IMR-90 (cell line): ENCODE measurements around the gene SMU1. TPM values are rescaled to one million over a fixed set of nuclear protein-coding genes. Genes with fewer than 3 reads are reported as not detected.

ENCODE experiments used
- ATAC-seq: fragments of 200-7000 bp; cut with Tn5 transposase; 2 replicates; pipeline ENCODE4 v1.9.1; 2020; ENCODE audit warnings: low read depth, mild to moderate bottlenecking, moderate library complexity
- BruUV-seq: library from RNA; stranded (reverse); fragments of 400-500 nt; replicated peaks from 2 replicates; lab custom pipeline; 2021; lab: Mats Ljungman, UMichigan
- CTCF ChIA-PET: fragments of 300-600 bp; formaldehyde crosslinking; extraction: SDS; loops from one replicate; lab custom pipeline; 2021; ENCODE audit warnings: antibody characterized with exemption; lab: Yijun Ruan, JAX
- POLR2A ChIA-PET: fragments of 300-600 bp; sonication (Branson Sonifier 250); formaldehyde crosslinking; loops from one replicate; lab custom pipeline; 2022; ENCODE audit warnings: antibody characterized with exemption; ENCODE audit not compliant: unreplicated experiment; lab: Charles Lee
- DNase-seq: peaks from one replicate; pipeline ENCODE4 v3.0.0; 2013
- H2AFZ ChIP-seq: replicated peaks from 2 replicates; pipeline ENCODE3; 2013; ENCODE audit warnings: low read length, mild to moderate bottlenecking; ENCODE audit not compliant: poor library complexity
- H2AK5ac ChIP-seq: 2 replicates; pipeline ENCODE4 v1.6.1; 2013; ENCODE audit warnings: low read depth, low read length, inconsistent platforms
- H2AK9ac ChIP-seq: replicated peaks from 2 replicates; pipeline ENCODE3; 2013; ENCODE audit warnings: mild to moderate bottlenecking, low read depth, low read length, moderate library complexity; ENCODE audit not compliant: poor library complexity
- H2BK120ac ChIP-seq: 2 replicates; pipeline ENCODE4 v1.6.1; 2013; ENCODE audit warnings: low read depth, low read length, inconsistent platforms
- H2BK15ac ChIP-seq: 3 replicates; pipeline ENCODE4 v1.6.1; 2013; ENCODE audit warnings: low read depth, low read length, inconsistent platforms
- H2BK20ac ChIP-seq: 2 replicates; pipeline ENCODE4 v1.6.1; 2013; ENCODE audit warnings: low read depth, mild to moderate bottlenecking, inconsistent platforms, low read length, moderate library complexity
- H2BK5ac ChIP-seq: 2 replicates; pipeline ENCODE4 v1.6.1; 2013; ENCODE audit warnings: mild to moderate bottlenecking, low read depth, low read length, inconsistent platforms; ENCODE audit not compliant: poor library complexity, severe bottlenecking
- H3K14ac ChIP-seq: replicated peaks from 2 replicates; pipeline ENCODE4 v1.6.1; 2013; ENCODE audit warnings: low read depth, low read length, inconsistent platforms
- H3K18ac ChIP-seq: 2 replicates; pipeline ENCODE4 v1.6.1; 2013; ENCODE audit warnings: low read depth, low read length, control low read depth
- H3K23ac ChIP-seq: 2 replicates; pipeline ENCODE4 v1.6.1; 2013; ENCODE audit warnings: low read depth, low read length, inconsistent platforms
- H3K27ac ChIP-seq: 2 replicates; pipeline ENCODE4 v1.5.1; 2013; ENCODE audit warnings: mild to moderate bottlenecking, control low read depth, low read length; ENCODE audit not compliant: insufficient read depth
- H3K27me3 ChIP-seq: 2 replicates; pipeline ENCODE4 v1.6.1; 2013; ENCODE audit warnings: low read length; ENCODE audit not compliant: control insufficient read depth, insufficient read depth
- H3K36me3 ChIP-seq: 2 replicates; pipeline ENCODE4 v1.6.1; 2013; ENCODE audit warnings: low read length, mixed read lengths; ENCODE audit not compliant: control insufficient read depth, insufficient read depth
- H3K4ac ChIP-seq: 2 replicates; pipeline ENCODE4 v1.6.1; 2013; ENCODE audit warnings: low read depth, low read length, inconsistent platforms
- H3K4me1 ChIP-seq: 2 replicates; pipeline ENCODE4 v1.6.1; 2013; ENCODE audit warnings: low read length, mixed read lengths; ENCODE audit not compliant: control insufficient read depth, insufficient read depth
- H3K4me2 ChIP-seq: 2 replicates; pipeline ENCODE4 v1.6.1; 2013; ENCODE audit warnings: low read depth, mild to moderate bottlenecking, control low read depth, low read length, moderate library complexity
- H3K4me3 ChIP-seq: 2 replicates; pipeline ENCODE4 v1.5.1; 2013; ENCODE audit warnings: low read depth, mild to moderate bottlenecking, control low read depth, low read length, moderate library complexity; ENCODE audit not compliant: insufficient read depth
- H3K56ac ChIP-seq: 2 replicates; pipeline ENCODE4 v1.6.1; 2013; ENCODE audit warnings: low read length, inconsistent platforms; ENCODE audit not compliant: insufficient read depth; ENCODE audit errors: extremely low read depth
- H3K79me1 ChIP-seq, 2 experiments: 2 replicates each; pipeline ENCODE4 v1.6.1; 2013; ENCODE audit warnings: low read length in 2 of 2, inconsistent platforms in 1 of 2, low read depth in 1 of 2
- H3K9ac ChIP-seq: 2 replicates; pipeline ENCODE4 v1.6.1; 2013; ENCODE audit warnings: low read depth, low read length, control low read depth
- H3K9me1 ChIP-seq: 2 replicates; pipeline ENCODE4 v1.6.1; 2013; ENCODE audit warnings: low read length, inconsistent platforms; ENCODE audit not compliant: insufficient read depth
- H3K9me3 ChIP-seq: 2 replicates; pipeline ENCODE4 v1.6.1; 2013; ENCODE audit warnings: low read length; ENCODE audit not compliant: control insufficient read depth, insufficient read depth
- H4K20me1 ChIP-seq: 2 replicates; pipeline ENCODE4 v1.6.1; 2013; ENCODE audit warnings: low read length, inconsistent platforms; ENCODE audit not compliant: insufficient read depth
- H4K5ac ChIP-seq: 2 replicates; pipeline ENCODE4 v1.6.1; 2013; ENCODE audit warnings: mild to moderate bottlenecking, low read depth, low read length, control low read depth
- H4K8ac ChIP-seq, 2 experiments: 2 replicates each; pipeline ENCODE4 v1.6.1; 2013; ENCODE audit warnings: low read depth in 2 of 2, low read length in 2 of 2, control low read depth in 1 of 2, inconsistent platforms in 1 of 2
- H4K91ac ChIP-seq: 2 replicates; pipeline ENCODE4 v1.6.1; 2013; ENCODE audit warnings: low read depth, low read length, inconsistent platforms; ENCODE audit not compliant: insufficient read depth
- CHD1 ChIP-seq: IDR thresholded peaks from 2 replicates; pipeline ENCODE4 v1.6.1; 2012; ENCODE audit warnings: low read depth, low read length, improper control_type of control experiment
- WGBS, 2 experiments: methylation state at CpG; one replicate each; pipeline versions ENCODE4 v1.1.5 to v1.1.7; 2013; ENCODE audit warnings: missing lambda C conversion rate in 2 of 2; ENCODE audit not compliant: insufficient read length in 1 of 2; ENCODE audit errors: extremely low coverage in 2 of 2; 5-methylcytosine and 5-hydroxymethylcytosine counted together
- dilution Hi-C: fragments of 300-500 bp; cut with HindIII; formaldehyde crosslinking; loops from one replicate; pipeline ENCODE4 v1.14.3; 2018; ENCODE audit warnings: low sequenced_read_pairs; ENCODE audit not compliant: unreplicated experiment
- in situ Hi-C: fragments of 300-500 bp; cut with MboI; formaldehyde crosslinking; loops from 3 replicates; pipeline ENCODE4 v1.14.3; 2019; ENCODE audit warnings: low sequenced_read_pairs, inconsistent platforms, mixed read lengths
- intact Hi-C: fragments of 100-400 bp; cut with micrococcal nuclease; formaldehyde crosslinking; loops from 2 replicates; pipeline ENCODE4 v1.10.0; 2022
- polyA plus RNA-seq, 3 experiments: library from polyadenylated mRNA; depleted of rRNA; stranded (reverse); fragments of >200 nt; gene quantifications; 2 replicates each; pipeline ENCODE4 v1.2.3, GENCODE V29; 2012; ENCODE audit warnings: low replicate concordance in 1 of 3
- total RNA-seq: library from RNA; depleted of rRNA; stranded (reverse); fragments of >200 nt; gene quantifications from 2 replicates; pipeline ENCODE4 v1.2.3, GENCODE V29; 2012

SMU1 gene
- total and polyA plus RNA-seq, 2 of the 4 experiments (the other 2 are of a cell fraction), result 11.1 to 36.0 TPM

DNA sequence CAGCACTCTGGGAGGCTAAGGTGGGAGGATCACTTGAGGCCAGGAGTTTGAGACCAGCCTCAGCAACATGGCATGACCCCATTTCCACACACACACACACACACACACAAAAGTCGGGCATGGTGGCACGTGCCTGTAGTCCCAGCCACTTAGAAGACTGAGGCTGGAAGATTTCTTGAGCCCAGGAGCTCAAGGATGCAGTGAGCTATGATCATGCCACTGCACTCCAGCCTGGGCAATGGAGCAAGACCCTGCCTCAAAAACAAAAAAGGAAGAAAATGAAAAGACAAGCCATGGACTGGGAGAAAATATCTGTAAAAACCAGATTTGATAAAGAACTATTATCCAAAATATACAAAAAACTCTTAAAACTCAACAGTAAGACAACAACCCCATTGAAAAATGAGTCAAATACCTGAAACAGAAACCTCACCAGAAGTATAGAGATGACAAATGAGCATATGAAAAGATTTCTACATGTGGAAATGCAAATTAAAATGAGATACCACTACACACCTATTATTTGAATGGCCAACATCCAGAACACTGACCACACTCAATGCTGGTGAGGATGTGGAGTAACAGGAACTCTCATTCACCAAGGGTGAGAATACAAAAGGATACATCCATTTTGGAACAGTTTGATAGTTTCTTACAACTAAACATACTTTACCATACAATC is 26.7 kb downstream of the SMU1 start:
- TF ChIP-seq CHD1, result no peak
- no peak overlapping the region for H2BK20ac ChIP-seq
- H4K5ac ChIP-seq, result no peak overlapping the region
- H2AFZ ChIP-seq, result no peak overlapping the region
- H3K56ac ChIP-seq, result no peak overlapping the region
- no peaks in the 10 kb centered on the region for H3K4me1 ChIP-seq
- no peak overlapping the region for H3K4me2 ChIP-seq
- H4K20me1 ChIP-seq, result no peaks in the 10 kb centered on the region; the same call in 1 of the 2 replicates
- dilution Hi-C loops (no loop called here), in situ Hi-C loops (no loop called here), intact Hi-C loops (no loop called here)
- no peak overlapping the region for H3K18ac ChIP-seq
- H3K14ac ChIP-seq, result no peak overlapping the region
- no peak overlapping the region for H2BK120ac ChIP-seq
- H3K9me3 ChIP-seq, result no peaks in the 10 kb centered on the region
- H4K8ac ChIP-seq, result no peak overlapping the region
- CTCF ChIA-PET, result no interaction called here
- DNase-seq (no peak), ATAC-seq (no peak)
- no peak overlapping the region for H2BK5ac ChIP-seq
- H3K79me1 ChIP-seq, result peaks cover 11 to 15% of the 10 kb centered on the region in 2 experiments
- no peaks in the 10 kb centered on the region for H3K27me3 ChIP-seq
- H2BK15ac ChIP-seq, result no peak overlapping the region
- H2AK9ac ChIP-seq, result no peak overlapping the region
- H3K36me3 ChIP-seq, result peaks cover 27% of the 10 kb centered on the region
- no peak overlapping the region for H3K27ac ChIP-seq
- H2AK5ac ChIP-seq, result no peak overlapping the region
- WGBS, 2 experiments, result no CpG with 5 or more reads among the region's 2 CpGs
- POLR2A ChIA-PET, result interaction anchor here (0.6 kb wide), 1 partner anchor 24 kb away, joined by 8 read pairs; no protein-coding TSS in a partner anchor
- no peak overlapping the region for H4K91ac ChIP-seq
- no peak overlapping the region for H3K4ac ChIP-seq
- no peak overlapping the region for H3K23ac ChIP-seq
- no peaks in the 10 kb centered on the region; the same call in 1 of the 2 replicates for H3K9me1 ChIP-seq
- H3K4me3 ChIP-seq, result no peak overlapping the region
- no peak overlapping the region for H3K9ac ChIP-seq
- no TSS peak for BruUV-seq
